Loucy (cell line): ENCODE measurements around the gene CCL20.
"Not testable (repeated sequence)": the region's sequence is repeated elsewhere in the genome, so short reads cannot be mapped to it uniquely, and the experiment has no call there.

Experiments used
- H2AFZ ChIP-seq: fragments of 200-600 bp; sonication (generic); 2 replicates; pipeline ENCODE4 v1.6.0; 2016; ENCODE audit warnings: antibody characterized with exemption, mild to moderate bottlenecking, low read length, moderate library complexity
- H3F3A ChIP-seq: fragments of 200-600 bp; 2 replicates; pipeline ENCODE4 v1.6.0; 2016; ENCODE audit warnings: antibody characterized with exemption, low read depth, mild to moderate bottlenecking
- H3K27me3 ChIP-seq: fragments of 200-600 bp; sonication (generic); 2 replicates; pipeline ENCODE4 v1.6.1; 2014; ENCODE audit warnings: low read length, mild to moderate bottlenecking; ENCODE audit not compliant: insufficient read depth, poor library complexity, severe bottlenecking
- H3K36me3 ChIP-seq: fragments of 200-600 bp; sonication (generic); 2 replicates; pipeline ENCODE4 v1.6.1; 2016; ENCODE audit warnings: low read length; ENCODE audit not compliant: insufficient read depth
- H3K4me1 ChIP-seq: fragments of 200-600 bp; sonication (generic); 2 replicates; pipeline ENCODE4 v1.5.1; 2014; ENCODE audit warnings: low read length, mild to moderate bottlenecking; ENCODE audit not compliant: insufficient read depth, poor library complexity, severe bottlenecking
- H3K4me2 ChIP-seq: fragments of 200-600 bp; sonication (generic); 2 replicates; pipeline ENCODE4 v1.6.0; 2014; ENCODE audit warnings: antibody characterized with exemption, low read length, low read depth, mild to moderate bottlenecking; ENCODE audit not compliant: poor library complexity, severe bottlenecking
- H3K4me3 ChIP-seq: fragments of 200-600 bp; sonication (generic); 2 replicates; pipeline ENCODE4 v1.5.1; 2014; ENCODE audit warnings: low read length, mild to moderate bottlenecking, mixed read lengths; ENCODE audit not compliant: poor library complexity, severe bottlenecking
- H3K79me2 ChIP-seq: fragments of 200-600 bp; sonication (generic); 2 replicates; pipeline ENCODE4 v1.6.1; 2014; ENCODE audit warnings: low read length; ENCODE audit not compliant: insufficient read depth
- H3K9ac ChIP-seq: fragments of 200-600 bp; sonication (generic); 2 replicates; pipeline ENCODE4 v1.6.0; 2014; ENCODE audit warnings: mild to moderate bottlenecking, low read depth, low read length, moderate library complexity; ENCODE audit not compliant: poor library complexity, severe bottlenecking
- H3K9me2 ChIP-seq: fragments of 200-600 bp; sonication (generic); replicated peaks from 2 replicates; pipeline ENCODE4 v1.6.1; 2016; ENCODE audit warnings: low read depth, low read length, mixed read lengths
- H3K9me3 ChIP-seq: fragments of 200-600 bp; sonication (generic); 2 replicates; pipeline ENCODE4 v1.6.1; 2014; ENCODE audit warnings: mild to moderate bottlenecking, antibody characterized with exemption, low read length, low read depth; ENCODE audit not compliant: insufficient read depth
- H4K20me1 ChIP-seq: fragments of 200-600 bp; sonication (generic); 2 replicates; pipeline ENCODE4 v1.6.0; 2014; ENCODE audit warnings: antibody characterized with exemption, low read length, mild to moderate bottlenecking; ENCODE audit not compliant: insufficient read depth, poor library complexity, severe bottlenecking
- EZH2phosphoT487 ChIP-seq: fragments of 200-600 bp; IDR thresholded peaks from 2 replicates; pipeline ENCODE4 v1.6.1; 2018; ENCODE audit warnings: antibody characterized with exemption, mild to moderate bottlenecking, moderate library complexity, borderline replicate concordance
- TF ChIP-seq, protein P1 (sequence below): fragments of 200-600 bp; sonication (generic); conservative IDR thresholded peaks from 2 replicates; pipeline ENCODE4 v1.5.1; 2014; ENCODE audit warnings: mild to moderate bottlenecking, antibody characterized with exemption, low read length

The CCL20 gene

DNA sequence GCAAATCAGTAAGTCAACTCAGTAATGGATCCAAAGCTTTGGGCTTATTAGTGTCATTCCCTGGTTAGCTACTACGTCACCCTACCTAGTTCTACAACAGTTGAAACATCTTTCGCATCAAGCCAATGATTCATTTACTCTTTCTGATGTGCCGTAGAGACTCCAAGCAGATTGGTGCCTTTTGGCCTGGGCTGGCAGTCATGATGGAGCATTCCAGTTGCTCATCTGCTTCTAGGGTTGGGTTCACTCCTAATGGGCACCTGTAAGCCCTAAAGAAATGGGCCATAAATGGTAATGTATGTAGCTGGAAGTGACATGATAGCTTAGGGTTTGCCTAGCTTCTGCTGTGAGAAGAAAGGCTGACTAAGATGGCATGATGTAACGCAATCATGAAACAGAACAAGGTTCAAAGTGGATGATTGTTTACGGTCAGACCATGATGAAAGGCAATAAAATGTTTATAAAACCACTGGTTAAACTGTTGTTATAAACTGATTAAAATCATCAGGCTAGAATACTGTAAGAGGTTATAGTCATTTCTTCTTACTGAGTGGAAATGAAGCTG is 20.4 kb upstream of the CCL20 start:
- H3K4me2 ChIP-seq: no peak overlapping the region
- H3K36me3 ChIP-seq: no peaks in the 10 kb centered on the region
- no peaks in the 10 kb centered on the region for H3F3A ChIP-seq
- H3K4me3 ChIP-seq: no peak overlapping the region
- H3K9me2 ChIP-seq: no peaks in the 10 kb centered on the region
- H4K20me1 ChIP-seq: no peaks in the 10 kb centered on the region
- H3K4me1 ChIP-seq: no peaks in the 10 kb centered on the region
- no peaks in the 10 kb centered on the region for H3K9me3 ChIP-seq
- no peak overlapping the region for H2AFZ ChIP-seq
- TF ChIP-seq, protein P1, sequence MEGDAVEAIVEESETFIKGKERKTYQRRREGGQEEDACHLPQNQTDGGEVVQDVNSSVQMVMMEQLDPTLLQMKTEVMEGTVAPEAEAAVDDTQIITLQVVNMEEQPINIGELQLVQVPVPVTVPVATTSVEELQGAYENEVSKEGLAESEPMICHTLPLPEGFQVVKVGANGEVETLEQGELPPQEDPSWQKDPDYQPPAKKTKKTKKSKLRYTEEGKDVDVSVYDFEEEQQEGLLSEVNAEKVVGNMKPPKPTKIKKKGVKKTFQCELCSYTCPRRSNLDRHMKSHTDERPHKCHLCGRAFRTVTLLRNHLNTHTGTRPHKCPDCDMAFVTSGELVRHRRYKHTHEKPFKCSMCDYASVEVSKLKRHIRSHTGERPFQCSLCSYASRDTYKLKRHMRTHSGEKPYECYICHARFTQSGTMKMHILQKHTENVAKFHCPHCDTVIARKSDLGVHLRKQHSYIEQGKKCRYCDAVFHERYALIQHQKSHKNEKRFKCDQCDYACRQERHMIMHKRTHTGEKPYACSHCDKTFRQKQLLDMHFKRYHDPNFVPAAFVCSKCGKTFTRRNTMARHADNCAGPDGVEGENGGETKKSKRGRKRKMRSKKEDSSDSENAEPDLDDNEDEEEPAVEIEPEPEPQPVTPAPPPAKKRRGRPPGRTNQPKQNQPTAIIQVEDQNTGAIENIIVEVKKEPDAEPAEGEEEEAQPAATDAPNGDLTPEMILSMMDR: no peak
- no peak for TF ChIP-seq EZH2phosphoT487
- H3K27me3 ChIP-seq: no peaks in the 10 kb centered on the region
- H3K79me2 ChIP-seq: no peaks in the 10 kb centered on the region
- no peak overlapping the region for H3K9ac ChIP-seq

DNA sequence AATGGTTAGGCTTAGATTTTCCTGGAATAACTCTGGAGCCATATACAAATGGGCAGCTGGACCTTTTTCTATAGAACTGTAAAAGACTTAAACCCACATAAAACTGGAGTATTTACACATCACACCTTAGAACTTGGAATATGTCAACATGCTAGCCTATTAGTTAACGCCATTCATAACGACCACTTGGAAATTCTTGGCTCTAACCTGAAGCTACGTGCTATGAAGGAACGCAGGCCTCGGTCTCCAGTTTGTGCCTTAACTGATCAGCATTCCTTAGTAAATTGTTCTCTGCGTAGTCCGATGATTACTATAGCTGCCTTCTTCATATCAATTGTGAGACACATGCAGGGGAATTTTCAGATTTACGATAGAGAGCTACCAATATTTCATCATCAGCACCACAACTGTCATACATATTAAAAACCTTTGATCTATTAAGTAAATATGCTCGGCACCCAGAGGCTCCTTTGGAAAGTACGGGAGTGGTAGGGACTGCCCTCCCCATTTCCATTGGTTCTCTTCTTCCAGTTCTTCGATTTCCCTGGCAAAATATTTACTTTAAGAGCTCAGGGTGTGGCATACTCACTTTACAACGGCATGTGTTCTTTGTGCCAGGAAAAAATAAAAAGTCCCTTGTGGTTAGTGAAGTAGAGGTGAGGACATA is 17.5 kb upstream of the CCL20 start:
- TF ChIP-seq, protein P1: no peak
- no peak for TF ChIP-seq EZH2phosphoT487
- Histone ChIP-seq H3K79me2 (no peaks in the 10 kb centered on the region), H3K36me3 (no peaks in the 10 kb centered on the region), H3K9me2 (no peaks in the 10 kb centered on the region), H3F3A (no peaks in the 10 kb centered on the region), H3K27me3 (no peaks in the 10 kb centered on the region), H3K4me1 (no peaks in the 10 kb centered on the region), H3K4me2 (no peak overlapping the region), H3K9me3 (no peaks in the 10 kb centered on the region), H4K20me1 (no peaks in the 10 kb centered on the region), H3K4me3 (no peak overlapping the region), H3K9ac (no peak overlapping the region), H2AFZ (no peak overlapping the region)

DNA sequence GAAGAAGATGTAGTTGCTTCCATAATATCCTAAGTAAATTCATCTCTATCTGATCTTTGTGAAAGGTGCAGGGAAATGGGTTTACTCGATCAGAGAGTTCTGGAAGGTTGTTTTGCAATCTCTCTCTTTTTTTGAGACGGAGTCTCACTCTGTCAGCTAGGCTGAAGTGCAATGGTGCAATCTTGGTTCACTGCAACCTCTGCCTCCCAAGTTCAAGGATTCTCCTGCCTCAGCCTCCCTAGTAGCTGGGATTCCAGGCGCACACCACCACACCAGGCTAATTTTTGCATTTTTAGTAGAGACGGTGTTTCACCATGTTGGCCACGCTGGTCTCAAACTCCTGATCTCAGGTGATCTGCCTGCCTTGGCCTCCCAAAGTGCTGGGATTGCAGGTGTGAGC is 16.9 kb upstream of the CCL20 start:
- not testable (repeated sequence) for H3K9me3 ChIP-seq, H3K27me3 ChIP-seq, H3K4me1 ChIP-seq, H3K36me3 ChIP-seq, H3F3A ChIP-seq, H4K20me1 ChIP-seq, H3K4me2 ChIP-seq, H3K79me2 ChIP-seq, H3K9me2 ChIP-seq, H3K4me3 ChIP-seq, H3K9ac ChIP-seq, H2AFZ ChIP-seq

DNA sequence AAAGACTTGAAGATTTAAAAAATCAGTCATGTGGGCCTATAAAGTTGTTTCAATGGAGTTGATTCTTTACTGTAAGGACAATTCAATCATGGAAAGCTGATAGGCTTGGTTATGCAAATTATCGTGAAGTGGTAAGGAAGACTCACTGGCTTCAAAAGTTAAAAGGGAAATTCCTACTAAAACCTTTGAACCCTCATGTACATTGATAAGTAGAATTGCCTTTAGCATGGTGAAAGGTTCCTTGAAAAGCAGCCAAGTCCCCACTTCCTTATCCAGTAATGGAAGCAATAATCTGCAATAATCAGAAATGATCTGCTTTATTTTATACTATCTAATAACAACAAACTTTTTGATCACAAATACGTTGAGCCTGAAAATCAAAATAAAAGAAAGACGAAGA is 14.4 kb upstream of the CCL20 start:
- Histone ChIP-seq H3K9ac (no peak overlapping the region), H3F3A (no peaks in the 10 kb centered on the region)
- TF ChIP-seq, protein P1: no peak
- TF ChIP-seq EZH2phosphoT487: no peak

More for the DNA sequence above, 14.4 kb upstream of the CCL20 start:
- Histone ChIP-seq H3K9me2 (no peaks in the 10 kb centered on the region), H3K27me3 (no peaks in the 10 kb centered on the region), H3K4me1 (no peaks in the 10 kb centered on the region), H2AFZ (no peak overlapping the region), H3K9me3 (no peaks in the 10 kb centered on the region), H3K4me2 (no peak overlapping the region), H3K4me3 (no peak overlapping the region), H4K20me1 (no peaks in the 10 kb centered on the region), H3K79me2 (no peaks in the 10 kb centered on the region), H3K36me3 (no peaks in the 10 kb centered on the region)
